ENCODE results near the gene GAS2.
A peak's percentile ranks its signal among the peaks of the same experiment; 100 is the strongest.

The GAS2 gene

GRCh38 chr11:22775248-22775647 lies 108.8 kb downstream of the GAS2 start:
- no peak overlapping the region for H2AFZ ChIP-seq (ENCODE audit: low read length)

GRCh38 chr11:22778642-22779041 lies 112.2 kb downstream of the GAS2 start:
- Histone ChIP-seq H3K27ac (ENCODE audit: low read length) (no peak overlapping the region), H3K4me1 (ENCODE audit: low read length) (peaks cover 19% of the 10 kb centered on the region), H4K20me1 (ENCODE audit: insufficient read depth, low read length) (no peaks in the 10 kb centered on the region), H2AFZ (ENCODE audit: low read length) (no peak overlapping the region), H3K79me2 (ENCODE audit: low read length) (peaks cover 41% of the 10 kb centered on the region), H3K36me3 (replicated peaks; ENCODE audit: insufficient read depth, low read length) (no peaks in the 10 kb centered on the region), H3K4me2 (ENCODE audit: low read depth, low read length) (no peak overlapping the region), H3K9ac (ENCODE audit: low read length) (no peak overlapping the region), H3K9me2 (replicated peaks; ENCODE audit: insufficient read depth, low read length) (no peaks in the 10 kb centered on the region), H3K27me3 (replicated peaks; ENCODE audit: insufficient read depth, low read length) (no peaks in the 10 kb centered on the region), H3K9me3 (replicated peaks; ENCODE audit: insufficient read depth, low read length) (no peaks in the 10 kb centered on the region), H3F3A (ENCODE audit: insufficient read depth, low read length) (peaks cover 9% of the 10 kb centered on the region; the same call in 1 of the 2 replicates), H3K4me3 (ENCODE audit: low read length) (no peak overlapping the region)
- TF ChIP-seq CTCF (IDR thresholded peaks at IDR 0.05; ENCODE audit: low read length) (peak; percentile 35), EZH2phosphoT487 (IDR thresholded peaks at IDR 0.05; ENCODE audit: low read length) (no peak)
- peak; percentile 22 for DNase-seq

More at GRCh38 chr11:22775248-22775647, 108.8 kb downstream of the GAS2 start:
- Histone ChIP-seq H3K4me2 (ENCODE audit: low read depth, low read length) (no peak overlapping the region), H3F3A (ENCODE audit: insufficient read depth, low read length) (0 out of 2 replicates have a peak, but pooled peaks cover 2% of the 10 kb centered on the region), H4K20me1 (ENCODE audit: insufficient read depth, low read length) (no peaks in the 10 kb centered on the region), H3K9ac (ENCODE audit: low read length) (no peak overlapping the region), H3K27me3 (replicated peaks; ENCODE audit: insufficient read depth, low read length) (no peaks in the 10 kb centered on the region), H3K79me2 (ENCODE audit: low read length) (peaks cover 19% of the 10 kb centered on the region; the same call in 1 of the 2 replicates), H3K9me2 (replicated peaks; ENCODE audit: insufficient read depth, low read length) (no peaks in the 10 kb centered on the region), H3K4me3 (ENCODE audit: low read length) (no peak overlapping the region), H3K9me3 (replicated peaks; ENCODE audit: insufficient read depth, low read length) (no peaks in the 10 kb centered on the region), H3K4me1 (ENCODE audit: low read length) (peaks cover 9% of the 10 kb centered on the region), H3K36me3 (replicated peaks; ENCODE audit: insufficient read depth, low read length) (no peaks in the 10 kb centered on the region), H3K27ac (ENCODE audit: low read length) (no peak overlapping the region)
- TF ChIP-seq EZH2phosphoT487 (IDR thresholded peaks at IDR 0.05; ENCODE audit: low read length) (no peak), CTCF (IDR thresholded peaks at IDR 0.05; ENCODE audit: low read length) (no peak), EZH2 (optimal IDR thresholded peaks at IDR 0.05; ENCODE audit: low read depth, low read length) (no peak)
- no peak for DNase-seq

- Histone ChIP-seq H3K9me3 (replicated peaks; ENCODE audit: insufficient read depth, low read length) (no peaks in the 10 kb centered on the region), H3K36me3 (replicated peaks; ENCODE audit: insufficient read depth, low read length) (no peaks in the 10 kb centered on the region), H4K20me1 (ENCODE audit: insufficient read depth, low read length) (no peaks in the 10 kb centered on the region), H3K4me1 (ENCODE audit: low read length) (peaks cover 20% of the 10 kb centered on the region), H2AFZ (ENCODE audit: low read length) (no peak overlapping the region), H3K9me2 (replicated peaks; ENCODE audit: insufficient read depth, low read length) (no peaks in the 10 kb centered on the region), H3K4me2 (ENCODE audit: low read depth, low read length) (no peak overlapping the region), H3K27ac (ENCODE audit: low read length) (no peak overlapping the region), H3K27me3 (replicated peaks; ENCODE audit: insufficient read depth, low read length) (no peaks in the 10 kb centered on the region), H3K79me2 (ENCODE audit: low read length) (peaks cover 54% of the 10 kb centered on the region), H3K4me3 (ENCODE audit: low read length) (no peak overlapping the region), H3K9ac (ENCODE audit: low read length) (no peak overlapping the region), H3F3A (ENCODE audit: insufficient read depth, low read length) (peaks cover 10% of the 10 kb centered on the region)
- DNase-seq: no peak
- TF ChIP-seq CTCF (IDR thresholded peaks at IDR 0.05; ENCODE audit: low read length): no peak
- TF ChIP-seq EZH2phosphoT487 (IDR thresholded peaks at IDR 0.05; ENCODE audit: low read length): no peak
- no peak for TF ChIP-seq EZH2 (optimal IDR thresholded peaks at IDR 0.05; ENCODE audit: low read depth, low read length)
Measured at GRCh38 chr11:22779850-22780249, 113.4 kb downstream of the GAS2 start.
